Measurements from ENCODE around the gene DGKG.

DGKG gene

DNA sequence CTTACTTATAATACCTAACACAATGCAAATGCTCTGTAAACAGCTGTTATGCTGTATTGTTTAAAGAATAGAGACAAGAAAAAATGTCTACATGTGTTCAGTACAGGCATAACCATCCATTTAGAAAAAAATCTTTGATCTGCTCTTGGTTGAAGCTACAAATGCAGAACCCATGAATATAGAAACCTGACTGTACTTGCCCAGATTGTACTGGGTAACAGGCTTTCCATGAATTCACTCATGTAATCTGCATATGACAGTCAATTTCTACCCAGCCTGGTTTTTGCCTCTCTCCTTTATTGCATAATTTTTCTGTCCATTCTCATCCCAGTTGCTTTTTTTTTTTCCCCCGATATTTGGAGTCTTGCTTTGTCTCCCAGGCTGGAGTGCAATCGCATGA, 190.5 kb downstream of the DGKG start:
- DNase-seq (ENCODE audit: low spot score): no peak

DNA sequence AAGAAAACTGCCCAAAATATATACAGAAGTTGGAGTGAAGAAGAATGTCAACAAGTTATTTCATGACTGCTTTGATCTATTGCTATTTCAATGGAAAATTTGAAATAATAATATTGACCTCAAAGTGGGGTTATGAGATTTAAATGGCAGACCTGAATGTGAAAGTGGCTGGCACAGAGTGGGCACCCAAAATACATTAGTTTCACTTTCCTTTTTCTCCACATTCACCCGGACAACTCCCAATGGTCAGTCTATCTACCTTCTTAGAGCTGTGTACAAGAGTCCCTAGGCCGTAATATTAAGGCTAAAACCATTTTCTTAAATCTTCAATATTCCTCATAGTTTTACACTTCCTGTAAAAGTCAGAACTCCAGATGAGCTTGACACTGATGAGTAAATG, 191.5 kb downstream of the DGKG start:
- no peak for DNase-seq (ENCODE audit: low spot score)

DNA sequence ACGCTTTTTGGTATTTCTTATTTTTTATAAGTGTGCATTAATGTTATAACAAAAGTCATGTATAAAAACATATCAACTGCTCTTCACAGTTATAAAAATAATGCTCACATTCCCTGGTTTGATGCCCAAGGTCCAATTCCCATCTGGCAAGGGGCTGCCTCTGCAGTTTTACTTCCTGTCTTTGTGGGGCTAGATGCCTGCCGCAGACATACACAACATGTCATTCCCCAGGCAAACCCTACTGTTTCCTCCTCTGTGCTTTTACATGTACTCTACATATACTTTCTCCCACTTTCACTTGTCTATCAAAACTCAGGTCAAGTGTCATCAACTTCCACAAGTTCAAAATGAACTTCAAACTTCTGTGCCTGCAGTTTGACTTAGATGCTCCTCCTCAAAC, 192.7 kb downstream of the DGKG start:
- no peak for DNase-seq (ENCODE audit: low spot score)

DNA sequence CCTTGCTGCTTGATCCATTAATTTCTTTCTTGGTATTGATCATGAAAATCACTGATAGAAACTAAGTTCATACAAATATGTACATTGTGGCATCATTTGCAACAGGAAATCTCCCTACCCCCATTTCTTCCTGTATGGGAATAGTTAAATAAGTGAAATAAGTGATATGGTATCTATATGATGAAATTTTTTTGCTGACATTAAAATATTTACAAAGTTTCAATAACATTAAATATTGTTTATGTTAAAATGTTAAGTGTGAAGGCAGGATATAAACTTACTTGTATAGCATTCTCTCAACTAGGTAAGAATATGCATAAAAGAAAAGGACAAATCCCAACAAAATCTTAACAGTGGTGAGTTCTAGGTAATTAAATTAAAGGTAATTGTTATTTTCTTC, 193.1 kb downstream of the DGKG start:
- DNase-seq (ENCODE audit: low spot score): no peak

DNA sequence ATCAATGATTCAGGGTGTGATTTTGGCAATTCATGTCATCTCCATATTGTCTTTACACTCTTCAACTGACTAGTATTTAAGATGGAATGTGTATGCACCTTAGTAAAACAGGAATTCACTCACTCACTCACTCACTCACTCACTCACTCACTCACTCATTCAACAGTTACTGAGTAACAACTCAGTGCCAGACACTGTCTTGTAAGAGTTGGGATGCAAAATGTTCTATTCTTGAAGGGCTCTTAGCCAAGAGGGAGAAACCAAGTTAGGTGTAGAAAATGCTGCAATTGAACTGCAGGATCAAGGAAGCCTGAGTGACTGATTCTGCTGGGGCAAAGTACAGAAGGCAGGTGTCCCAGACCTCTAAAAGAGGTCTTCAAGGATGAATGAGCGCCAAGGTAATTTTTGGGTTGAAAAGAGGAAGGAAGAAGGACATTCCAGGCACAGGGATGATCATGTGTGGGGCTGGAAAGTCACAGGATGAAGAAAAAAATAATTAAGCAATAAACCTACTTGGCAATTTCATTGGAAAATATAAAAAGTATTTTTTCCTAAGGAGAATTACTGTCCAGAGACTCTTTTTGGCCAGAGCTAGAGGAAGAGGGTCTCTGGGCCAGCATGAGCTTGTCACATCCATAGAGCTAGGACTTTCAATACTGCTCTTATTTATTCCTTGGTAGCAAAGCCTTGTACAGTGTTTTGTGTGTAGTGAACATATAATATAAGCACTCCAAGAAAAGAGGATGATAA, 194.2 kb downstream of the DGKG start:
- DNase-seq (ENCODE audit: low spot score): no peak

DNA sequence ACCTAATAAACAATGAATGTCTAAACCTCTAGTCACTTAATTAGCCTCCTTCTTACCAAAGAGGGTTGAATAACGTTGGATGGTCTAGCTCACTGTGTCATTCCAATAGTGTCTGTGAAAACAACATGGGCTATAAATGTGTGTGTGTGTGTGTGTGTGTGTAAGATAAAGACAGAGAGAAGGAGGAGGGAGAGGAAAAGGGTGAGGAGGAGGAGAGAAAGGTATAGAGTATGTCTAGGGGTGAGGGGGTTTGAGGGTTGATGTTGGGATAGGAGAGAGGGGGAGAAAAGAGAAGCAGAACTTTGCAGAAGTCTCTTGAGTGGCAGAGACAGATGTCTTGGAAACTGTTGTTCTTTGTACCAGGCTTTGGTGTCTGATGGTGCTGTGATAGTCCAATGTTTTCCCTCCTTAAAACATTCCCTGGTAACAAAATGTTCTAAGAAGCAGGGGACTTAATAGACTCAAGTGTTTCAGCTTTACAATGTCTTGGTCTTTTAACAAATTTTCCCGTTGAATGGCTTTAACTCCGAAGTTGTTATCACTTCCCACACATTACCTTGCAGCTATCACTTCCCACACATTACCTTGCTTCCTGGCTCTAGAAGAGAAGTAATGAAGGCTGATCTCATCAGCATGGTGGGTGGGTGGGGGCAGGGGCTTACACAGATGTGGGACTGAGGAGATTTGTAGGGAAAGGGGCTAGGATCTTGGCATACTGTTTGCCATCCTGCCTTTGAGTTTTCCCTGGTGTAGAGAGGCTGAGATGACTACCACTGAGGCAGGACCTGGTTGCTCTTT, 195.3 kb downstream of the DGKG start:
- no peak for DNase-seq (ENCODE audit: low spot score)

DNA sequence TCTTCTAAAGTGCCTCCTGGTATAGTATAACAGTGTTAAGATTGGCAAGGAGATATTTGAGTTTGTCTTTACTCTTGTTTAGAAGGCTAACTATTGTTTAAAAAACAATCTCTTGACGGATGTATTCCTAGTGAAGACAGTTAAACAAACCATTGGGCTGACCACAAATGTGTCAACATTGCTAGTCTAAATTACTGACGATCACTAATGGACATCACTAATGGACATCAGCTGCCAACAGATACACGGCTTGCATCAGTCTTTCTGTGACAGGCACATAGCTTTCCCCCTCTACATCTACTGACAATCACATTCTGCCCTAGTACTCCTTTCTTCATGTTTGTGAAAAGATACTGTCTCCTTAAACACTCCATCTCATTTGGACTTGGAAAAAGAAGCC, 196.0 kb downstream of the DGKG start:
- DNase-seq (ENCODE audit: low spot score): no peak

DNA sequence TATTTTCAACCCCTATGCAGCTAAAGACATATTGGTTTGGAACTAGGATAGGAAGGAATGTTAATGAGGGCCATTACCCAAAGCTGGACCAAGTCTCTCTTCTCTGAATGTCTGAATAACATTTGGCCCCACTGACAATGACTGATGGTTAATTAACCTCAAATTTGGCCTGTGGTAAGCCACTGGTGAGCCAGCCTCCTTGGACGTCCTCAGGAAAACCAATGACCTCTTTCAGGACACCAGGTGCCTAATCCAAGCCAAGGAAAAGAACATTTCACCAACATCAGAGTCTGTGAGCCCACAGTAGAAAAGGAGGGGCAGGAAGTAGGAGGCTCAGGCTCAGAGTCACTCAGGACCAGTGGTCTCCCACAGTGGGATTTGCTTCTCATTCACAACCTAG, 196.7 kb downstream of the DGKG start:
- no peak for DNase-seq (ENCODE audit: low spot score)

DNA sequence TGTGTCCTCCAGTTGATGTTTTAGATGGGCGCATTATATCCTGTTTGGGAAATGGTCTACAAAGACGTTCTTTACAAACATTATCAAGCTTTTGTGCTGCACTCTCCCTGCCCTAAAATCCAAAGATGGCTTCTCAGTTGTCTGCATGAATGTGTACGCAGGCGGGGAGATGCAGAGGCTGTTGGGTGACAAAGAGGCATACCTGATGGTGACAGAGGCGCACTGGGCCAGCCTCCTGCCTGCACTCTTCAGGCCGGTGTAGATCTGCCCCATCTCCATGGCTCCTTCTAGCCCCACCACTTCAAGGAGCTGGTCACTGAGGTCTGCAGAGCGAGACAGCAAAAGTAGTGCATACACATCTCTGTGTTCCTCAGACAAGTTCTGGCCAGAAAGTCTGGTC, 197.3 kb downstream of the DGKG start:
- no peak for DNase-seq (ENCODE audit: low spot score)

DNA sequence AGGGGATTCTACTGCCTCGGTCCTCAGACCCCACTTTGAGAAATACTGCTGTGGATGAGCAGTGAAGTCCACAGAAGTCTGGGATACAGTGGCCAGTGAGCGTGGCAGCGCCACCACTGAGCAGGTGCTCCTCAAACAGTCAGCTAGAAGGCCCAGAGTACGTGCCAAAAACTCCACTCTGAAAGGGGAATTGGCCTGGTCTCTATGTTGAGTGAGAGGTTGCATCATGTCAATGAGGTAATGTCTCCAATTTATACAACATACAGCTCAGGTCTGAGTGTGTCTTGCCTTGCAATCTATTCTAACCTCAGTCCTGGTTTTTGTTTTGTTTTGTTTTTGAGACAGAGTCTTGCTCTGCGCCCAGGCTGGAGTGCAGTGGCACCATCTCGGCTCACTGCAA, 199.8 kb downstream of the DGKG start:
- DNase-seq (ENCODE audit: low spot score): no peak

DNA sequence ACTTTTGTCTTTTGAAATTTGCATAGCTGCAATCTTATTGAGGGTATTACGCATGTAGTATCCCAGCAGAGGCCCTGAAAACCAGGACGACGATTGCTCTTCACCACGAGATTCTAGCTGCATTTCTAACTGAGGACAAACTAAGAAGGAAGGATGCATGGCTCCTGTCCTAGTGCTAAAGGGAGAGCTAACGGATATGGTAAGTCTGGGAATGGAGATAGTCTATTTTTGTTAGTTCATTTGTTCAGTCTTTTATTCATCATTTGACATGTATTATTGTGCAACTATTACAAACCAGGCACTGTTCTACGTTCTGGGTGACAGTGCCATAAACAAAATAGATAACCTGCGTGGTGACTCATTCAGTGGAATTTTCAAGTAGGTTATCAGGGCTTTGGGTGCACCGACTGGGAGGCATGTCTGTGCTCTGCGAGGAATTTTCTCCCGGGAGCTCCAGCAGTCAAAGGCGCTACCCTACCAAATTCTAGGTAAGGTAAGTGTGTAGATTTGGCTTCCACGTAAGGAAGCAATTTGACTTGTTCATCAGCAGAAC, 201.3 kb downstream of the DGKG start:
- no peak for DNase-seq (ENCODE audit: low spot score)

DNA sequence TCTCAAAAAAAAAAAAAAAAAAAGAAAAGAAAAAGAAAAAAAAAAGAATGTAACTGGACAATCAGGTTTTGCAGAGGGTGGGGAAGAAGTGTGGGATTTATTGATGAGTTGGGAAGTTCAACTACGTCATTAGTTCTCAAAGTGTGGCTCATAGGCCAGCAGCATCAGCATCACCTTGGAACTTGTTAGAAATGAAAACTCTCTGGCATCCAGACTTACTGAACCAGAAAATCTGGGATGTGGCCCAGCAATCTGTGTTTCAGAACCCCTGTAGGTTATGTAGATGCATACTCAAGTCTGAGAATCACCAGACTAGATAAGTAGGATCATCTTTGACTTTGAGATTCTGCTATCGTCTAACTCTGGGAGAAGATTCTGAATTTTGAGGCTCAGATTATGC, 207.4 kb downstream of the DGKG start:
- no peak for DNase-seq (ENCODE audit: low spot score)

DNA sequence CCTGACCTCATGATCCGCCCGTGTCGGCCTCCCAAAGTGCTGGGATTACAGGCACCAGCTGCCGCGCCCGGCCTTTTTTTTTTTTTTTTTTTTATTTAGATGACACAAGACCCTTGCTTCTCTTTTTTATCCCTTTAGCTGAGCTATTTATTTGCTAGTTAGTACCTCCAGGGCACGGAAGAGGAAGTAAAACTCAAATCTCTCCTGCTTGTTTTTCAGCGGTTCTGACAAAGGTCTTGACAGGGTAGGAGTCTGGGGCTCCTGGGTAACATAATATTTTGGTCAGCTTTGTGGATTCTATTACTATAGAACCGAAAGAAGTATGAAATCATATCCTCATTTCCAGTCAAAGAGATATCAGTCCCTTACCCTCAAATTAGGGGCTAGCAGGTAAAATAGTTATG, 209.1 kb downstream of the DGKG start:
- no peak for DNase-seq (ENCODE audit: low spot score)

DNA sequence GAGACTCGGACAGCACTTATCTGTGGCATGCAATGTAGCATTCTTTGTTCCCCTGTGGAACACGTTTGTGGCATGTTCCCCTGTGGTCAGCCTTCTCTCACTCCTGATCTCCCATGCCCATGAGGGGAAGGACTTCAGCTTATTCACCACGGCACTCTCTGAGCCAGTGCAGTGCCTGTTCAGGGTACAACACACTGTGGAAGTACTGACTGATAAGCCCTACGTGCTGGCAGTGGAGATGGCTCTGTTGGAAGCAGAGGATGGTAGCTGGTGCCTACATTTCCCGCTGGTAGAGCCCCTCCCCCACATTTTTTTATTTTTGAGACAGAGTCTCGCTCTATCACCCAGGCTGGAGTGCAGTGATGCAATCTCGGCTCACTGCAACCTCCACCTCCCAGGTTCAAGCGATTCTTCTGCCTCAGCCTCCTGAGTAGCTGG, 209.7 kb downstream of the DGKG start:
- DNase-seq (ENCODE audit: low spot score): no peak

DNA sequence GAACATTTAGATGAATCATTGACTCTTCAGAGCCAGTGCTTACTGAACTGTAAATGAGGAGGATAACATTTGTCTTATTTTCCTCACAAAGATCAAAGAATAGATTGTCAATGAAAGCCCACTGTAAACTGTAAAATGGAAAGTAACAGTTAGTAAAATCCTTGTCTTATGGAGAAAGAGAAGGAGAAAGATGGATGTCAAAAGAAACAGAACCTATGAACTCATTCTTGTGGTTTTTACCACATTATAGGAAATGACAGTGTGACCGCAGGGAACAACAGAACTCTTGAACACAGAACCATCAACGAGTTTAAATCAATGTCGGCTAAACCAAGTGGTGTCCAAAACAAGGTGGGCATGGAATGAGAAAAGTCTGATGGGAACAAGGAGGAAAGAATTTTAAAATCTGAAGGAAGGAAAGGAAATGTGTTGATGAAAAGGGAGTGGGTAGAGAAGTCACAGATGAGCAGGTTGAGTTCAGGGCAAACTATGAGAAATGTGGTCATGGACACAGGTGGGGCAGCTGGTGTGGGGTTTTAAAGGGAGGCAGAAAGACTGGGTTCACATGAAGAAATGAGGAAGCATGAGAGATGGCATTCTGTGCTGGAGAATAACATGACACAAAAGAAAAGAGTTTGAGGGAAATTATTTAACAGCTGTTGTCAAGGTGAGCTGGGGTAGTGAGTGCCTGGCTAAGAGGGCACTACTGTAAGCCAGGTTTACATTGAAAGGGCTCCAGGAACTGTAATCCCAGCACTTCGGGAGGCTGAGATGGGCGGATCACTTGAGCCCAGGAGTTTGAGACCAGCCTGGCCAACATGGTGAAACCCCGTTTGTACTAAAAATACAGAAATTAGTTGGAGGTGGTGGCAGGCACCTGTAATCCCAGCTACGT, 210.7 kb downstream of the DGKG start:
- no peak for DNase-seq (ENCODE audit: low spot score)

DNA sequence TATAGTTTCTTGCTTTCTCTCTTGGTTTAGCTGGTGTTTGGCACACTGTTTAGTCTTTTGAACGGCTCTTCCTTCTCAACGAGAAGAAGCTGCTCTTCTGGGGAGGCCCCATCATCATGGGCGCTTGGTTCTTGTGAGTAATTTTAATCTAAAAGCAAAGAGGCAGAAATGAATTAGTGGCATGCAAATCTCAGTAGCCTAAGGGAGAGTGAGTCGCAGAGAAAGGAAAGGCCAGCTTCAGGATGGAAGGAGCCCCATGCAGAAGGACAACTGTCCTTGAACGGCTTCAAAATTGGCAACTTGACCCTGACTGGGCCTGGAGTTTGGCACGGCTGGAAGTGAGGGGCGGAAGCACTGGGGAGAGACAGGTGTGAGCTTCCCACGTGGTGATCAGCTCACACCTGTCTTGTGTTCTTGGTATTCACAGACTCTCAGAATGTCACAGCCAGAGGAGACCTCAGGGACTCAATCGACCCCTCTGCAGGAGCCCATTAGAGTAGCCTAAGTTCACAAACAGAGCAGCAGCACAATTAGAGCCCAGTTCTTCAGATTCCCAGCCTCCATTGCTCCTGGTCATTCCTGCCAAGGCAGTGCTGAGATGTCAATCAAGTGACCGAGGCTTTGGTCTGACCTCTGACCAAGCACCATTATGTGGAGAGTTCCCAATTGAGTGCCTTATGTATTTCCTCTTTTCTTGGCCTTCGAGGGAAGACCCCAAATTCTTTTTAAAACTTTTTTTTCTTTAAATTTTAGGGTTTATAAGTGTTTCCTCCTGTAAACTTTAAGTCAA, 211.8 kb downstream of the DGKG start:
- no peak for DNase-seq (ENCODE audit: low spot score)

DNA sequence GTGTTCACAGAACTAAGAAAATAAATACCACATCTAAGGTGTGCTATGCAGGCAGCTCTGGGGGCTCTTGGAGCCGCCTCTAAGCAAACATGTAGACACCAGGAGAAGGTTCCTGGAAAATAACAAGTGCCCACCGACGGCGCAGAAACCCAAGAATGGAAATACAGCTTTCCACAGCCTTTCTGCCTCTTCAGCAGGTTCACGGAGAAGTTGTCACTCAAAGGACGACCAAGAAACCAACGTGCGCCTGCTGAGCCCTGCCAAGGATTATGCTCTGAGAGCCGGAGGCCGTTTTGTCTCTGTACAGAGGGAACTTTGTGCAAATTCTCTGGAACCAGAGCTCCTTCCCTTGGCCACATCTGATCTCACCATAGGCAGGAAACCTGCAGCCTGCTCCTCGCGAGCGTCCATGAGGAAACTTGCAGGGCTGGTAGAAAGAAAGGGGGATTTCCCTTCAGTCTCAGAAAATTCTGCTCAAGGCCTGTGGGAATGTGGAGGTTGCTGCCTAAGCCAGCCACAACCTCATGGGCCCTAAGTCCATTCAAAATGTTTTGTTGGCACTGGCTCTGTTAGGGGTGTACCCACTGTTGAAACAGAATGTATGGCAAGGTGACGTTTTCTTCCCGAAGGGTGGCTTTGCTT, 212.6 kb downstream of the DGKG start:
- no peak for DNase-seq (ENCODE audit: low spot score)

DNA sequence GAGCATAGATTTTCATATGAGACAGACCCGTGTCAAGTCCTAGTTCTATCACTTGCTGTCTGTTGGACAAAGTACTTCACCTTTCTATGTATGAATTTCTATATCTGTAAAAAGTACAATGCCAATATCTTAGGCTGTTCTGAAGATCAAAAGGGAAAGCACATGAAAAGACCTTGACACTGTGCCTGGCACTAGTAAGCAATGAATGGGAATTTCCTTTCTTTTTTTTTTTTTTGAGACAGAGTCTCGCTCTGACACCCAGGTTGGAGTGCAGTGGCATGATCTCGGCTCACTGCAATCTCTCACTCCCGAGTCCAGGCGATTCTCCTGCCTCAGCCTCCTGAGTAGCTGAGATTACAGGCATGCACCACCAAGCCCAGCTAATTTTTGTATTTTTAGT, 217.8 kb downstream of the DGKG start:
- DNase-seq (ENCODE audit: low spot score): no peak

DNA sequence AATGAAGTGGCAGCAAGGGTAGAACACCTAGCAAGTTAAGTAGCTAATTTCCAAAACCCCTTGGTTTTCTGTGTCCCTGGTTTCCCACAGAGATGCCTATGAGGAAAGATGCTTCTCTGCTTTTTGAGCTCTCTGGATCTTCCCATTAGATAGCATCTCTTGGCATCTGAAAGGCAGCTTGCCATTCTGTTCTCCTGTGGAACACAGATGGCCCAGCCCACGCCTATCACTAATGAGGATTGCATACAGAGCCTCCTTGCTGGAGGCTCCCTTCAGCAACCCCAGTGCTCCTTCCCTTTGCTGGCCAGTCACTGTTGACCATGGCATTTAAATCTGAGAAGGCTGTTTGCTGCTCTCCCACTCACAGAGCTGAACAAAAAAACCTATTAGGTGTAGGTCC, 218.8 kb downstream of the DGKG start:
- no peak for DNase-seq (ENCODE audit: low spot score)

DNA sequence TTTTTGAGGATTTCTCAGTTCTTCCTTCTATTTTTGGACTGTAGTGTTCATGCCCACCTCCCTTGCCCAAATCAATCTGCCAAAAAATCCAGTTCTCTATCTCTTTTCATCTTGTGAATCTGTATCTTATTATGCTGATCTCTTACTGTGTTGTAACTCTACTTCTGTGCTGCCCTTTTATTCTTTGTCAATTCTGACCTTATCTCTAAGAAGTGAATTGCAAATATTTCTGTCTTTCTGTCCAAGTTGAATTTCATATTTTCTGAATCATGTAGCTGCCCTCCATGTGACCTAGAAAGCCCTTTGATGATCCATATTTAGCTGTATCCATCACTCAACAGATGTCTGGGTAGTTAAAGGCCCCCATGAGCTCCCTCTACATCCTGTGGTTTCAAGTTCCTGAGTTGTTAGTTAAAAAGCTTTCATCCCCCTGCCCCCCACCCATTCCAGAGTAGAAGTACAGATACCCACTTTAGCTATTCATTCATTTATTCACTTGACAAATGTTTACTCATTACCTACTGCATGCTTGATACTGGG, 219.6 kb downstream of the DGKG start:
- DNase-seq (ENCODE audit: low spot score): no peak

DNA sequence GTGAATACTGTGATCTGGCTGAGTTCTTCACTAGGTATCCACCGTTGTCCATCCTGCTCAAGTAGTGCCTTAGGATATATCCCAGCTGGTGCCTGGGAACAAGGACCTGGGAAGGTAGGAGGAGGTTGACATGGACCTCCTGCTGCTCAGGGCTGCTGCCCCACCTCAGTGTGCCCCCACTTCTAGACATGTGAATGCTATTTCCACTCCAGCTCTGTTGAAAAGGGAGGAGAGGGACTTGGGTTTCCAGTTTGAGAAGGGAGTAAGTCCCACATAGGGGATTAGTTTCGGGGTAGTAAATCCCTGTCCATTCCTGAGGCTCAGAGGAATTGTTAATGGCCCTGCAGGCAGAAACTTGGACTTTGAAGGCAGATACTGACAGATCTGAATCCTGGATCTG, 220.2 kb downstream of the DGKG start:
- no peak for DNase-seq (ENCODE audit: low spot score)

Measured in ecto neural progenitor cell (in vitro differentiated cells).